ENCODE data around the gene HSFX4.

GRCh38 chrX:149949743-149950436, 20.5 kb downstream of the HSFX4 start:
- TF ChIP-seq EZH2 (IDR thresholded peaks at IDR 0.05; ENCODE audit: insufficient read depth, poor library complexity, severe bottlenecking): no peak
- TF ChIP-seq EZH2phosphoT487 (IDR thresholded peaks at IDR 0.05; ENCODE audit: insufficient read depth, low read depth): no peak
